Femur (tissue), 1 donor: ENCODE data around the gene NWD2.
"Not testable (repeated sequence)": the region's sequence is repeated elsewhere in the genome, so short reads cannot be mapped to it uniquely, and the experiment has no call there.

ENCODE experiments used
- DNase-seq: peaks from one replicate; pipeline ENCODE4 v3.0.0-alpha.2; 2017

Gene NWD2

GRCh38 chr4:37471971-37472370, 227.4 kb downstream of the NWD2 start:
- DNase-seq, result no peak

- DNase-seq, result no peak
These were observed 229.3 kb downstream of the NWD2 start for GRCh38 chr4:37473807-37474206.

- DNase-seq, result no peak
These were observed 230.5 kb downstream of the NWD2 start for GRCh38 chr4:37475087-37475486.

- DNase-seq, result no peak
These were observed 231.2 kb downstream of the NWD2 start for GRCh38 chr4:37475776-37476175.

GRCh38 chr4:37476256-37476655, 231.7 kb downstream of the NWD2 start:
- no peak for DNase-seq

- no peak for DNase-seq
These were observed 232.1 kb downstream of the NWD2 start for GRCh38 chr4:37476691-37477090.

- DNase-seq, result no peak
These were observed 232.6 kb downstream of the NWD2 start for GRCh38 chr4:37477126-37477525.

GRCh38 chr4:37478151-37478550, 233.6 kb downstream of the NWD2 start:
- DNase-seq, result no peak

GRCh38 chr4:37480509-37480908, 236.0 kb downstream of the NWD2 start:
- DNase-seq, result no peak

- DNase-seq, result no peak
These were observed 237.1 kb downstream of the NWD2 start for GRCh38 chr4:37481547-37482122.

- DNase-seq, result no peak
These were observed 237.8 kb downstream of the NWD2 start for GRCh38 chr4:37482236-37482913.

- DNase-seq, result no peak
These were observed 239.1 kb downstream of the NWD2 start for GRCh38 chr4:37483610-37484009.

- DNase-seq, result no peak
These were observed 241.6 kb downstream of the NWD2 start for GRCh38 chr4:37486166-37486565.

- DNase-seq, result no peak
These were observed 243.1 kb downstream of the NWD2 start for GRCh38 chr4:37487668-37488067.

- DNase-seq, result no peak
These were observed 245.2 kb downstream of the NWD2 start for GRCh38 chr4:37489697-37490096.

- DNase-seq, result no peak
These were observed 246.1 kb downstream of the NWD2 start for GRCh38 chr4:37490391-37491347.

- not testable (repeated sequence) for DNase-seq
These were observed 250.8 kb downstream of the NWD2 start for GRCh38 chr4:37495353-37495752.
